Middle frontal gyrus (tissue), 1 donor: ENCODE measurements around the gene PTPRN2.
"Not testable (repeated sequence)": the region's sequence is repeated elsewhere in the genome, so short reads cannot be mapped to it uniquely, and the experiment has no call there.

Experiments
- DNase-seq: peaks from one replicate; pipeline ENCODE4 v3.0.0-alpha.2; 2015; ENCODE audit warnings: low spot score; ENCODE audit errors: extremely low spot score

Gene PTPRN2

GRCh38 chr7:157500989-157501540 is 1086.6 kb downstream of the PTPRN2 start:
- not testable (repeated sequence) for DNase-seq

GRCh38 chr7:157500171-157500960 is 1087.3 kb downstream of the PTPRN2 start:
- DNase-seq: no peak

- DNase-seq: no peak
These were observed 1087.8 kb downstream of the PTPRN2 start for GRCh38 chr7:157499835-157500153.

- no peak for DNase-seq
These were observed 1088.3 kb downstream of the PTPRN2 start for GRCh38 chr7:157499121-157499834.

GRCh38 chr7:157498657-157499056 is 1089.0 kb downstream of the PTPRN2 start:
- no peak for DNase-seq

- DNase-seq: no peak
These were observed 1089.6 kb downstream of the PTPRN2 start for GRCh38 chr7:157497744-157498651.

GRCh38 chr7:157497367-157497743 is 1090.3 kb downstream of the PTPRN2 start:
- no peak for DNase-seq

- no peak for DNase-seq
These were observed 1091.0 kb downstream of the PTPRN2 start for GRCh38 chr7:157496416-157497275.

GRCh38 chr7:157495594-157495993 is 1092.0 kb downstream of the PTPRN2 start:
- no peak for DNase-seq

- DNase-seq: no peak
These were observed 1092.5 kb downstream of the PTPRN2 start for GRCh38 chr7:157495177-157495553.

- DNase-seq: no peak
These were observed 1093.0 kb downstream of the PTPRN2 start for GRCh38 chr7:157494506-157495176.

GRCh38 chr7:157493776-157494175 is 1093.8 kb downstream of the PTPRN2 start:
- DNase-seq: no peak

GRCh38 chr7:157493017-157493416 is 1094.6 kb downstream of the PTPRN2 start:
- DNase-seq: no peak

GRCh38 chr7:157490465-157490912 is 1097.1 kb downstream of the PTPRN2 start:
- no peak for DNase-seq

- DNase-seq: not testable (repeated sequence)
These were observed 1097.8 kb downstream of the PTPRN2 start for GRCh38 chr7:157489870-157490269.
